ENCODE measurements around the gene MYOG.

DNA sequence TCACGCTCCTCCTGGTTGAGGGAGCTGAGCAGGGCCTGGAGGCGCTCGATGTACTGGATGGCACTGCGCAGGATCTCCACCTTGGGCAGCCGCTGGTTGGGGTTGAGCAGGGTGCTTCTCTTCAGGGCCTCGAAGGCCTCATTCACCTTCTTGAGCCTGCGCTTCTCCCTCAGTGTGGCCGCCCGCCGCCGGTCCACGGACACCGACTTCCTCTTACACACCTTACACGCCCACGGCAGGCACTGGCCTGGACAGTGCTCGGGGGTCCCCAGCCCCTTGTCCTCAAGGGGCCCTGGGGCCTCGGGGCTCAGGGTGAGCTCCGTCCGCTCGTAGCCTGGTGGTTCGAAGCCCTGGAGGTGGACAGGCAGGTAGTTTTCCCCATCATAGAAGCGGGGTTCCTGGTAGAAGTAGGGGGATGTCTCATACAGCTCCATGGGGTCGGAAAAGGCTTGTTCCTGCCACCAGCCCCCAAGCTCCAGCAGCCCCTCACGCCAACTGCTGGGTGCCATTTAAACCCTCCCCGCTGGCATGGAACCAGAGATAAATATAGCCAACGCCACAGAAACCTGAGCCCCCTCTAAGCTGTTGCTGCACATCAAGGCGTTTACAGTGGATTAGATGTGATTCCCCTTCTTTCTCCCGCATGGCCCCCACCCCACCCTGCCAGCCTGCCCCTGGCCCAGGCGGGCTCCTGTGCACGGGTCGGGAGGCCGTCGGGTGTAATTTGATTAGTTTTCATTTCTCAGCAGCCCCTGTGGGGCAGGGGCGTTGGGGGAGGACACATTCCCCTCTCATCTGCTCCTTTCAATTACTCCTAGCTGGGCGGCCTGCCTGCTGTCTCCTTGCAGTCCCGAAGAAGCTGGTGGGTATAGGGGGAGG lies at the start of gene MYOG:
- TF ChIP-seq, protein P1, sequence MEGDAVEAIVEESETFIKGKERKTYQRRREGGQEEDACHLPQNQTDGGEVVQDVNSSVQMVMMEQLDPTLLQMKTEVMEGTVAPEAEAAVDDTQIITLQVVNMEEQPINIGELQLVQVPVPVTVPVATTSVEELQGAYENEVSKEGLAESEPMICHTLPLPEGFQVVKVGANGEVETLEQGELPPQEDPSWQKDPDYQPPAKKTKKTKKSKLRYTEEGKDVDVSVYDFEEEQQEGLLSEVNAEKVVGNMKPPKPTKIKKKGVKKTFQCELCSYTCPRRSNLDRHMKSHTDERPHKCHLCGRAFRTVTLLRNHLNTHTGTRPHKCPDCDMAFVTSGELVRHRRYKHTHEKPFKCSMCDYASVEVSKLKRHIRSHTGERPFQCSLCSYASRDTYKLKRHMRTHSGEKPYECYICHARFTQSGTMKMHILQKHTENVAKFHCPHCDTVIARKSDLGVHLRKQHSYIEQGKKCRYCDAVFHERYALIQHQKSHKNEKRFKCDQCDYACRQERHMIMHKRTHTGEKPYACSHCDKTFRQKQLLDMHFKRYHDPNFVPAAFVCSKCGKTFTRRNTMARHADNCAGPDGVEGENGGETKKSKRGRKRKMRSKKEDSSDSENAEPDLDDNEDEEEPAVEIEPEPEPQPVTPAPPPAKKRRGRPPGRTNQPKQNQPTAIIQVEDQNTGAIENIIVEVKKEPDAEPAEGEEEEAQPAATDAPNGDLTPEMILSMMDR (conservative IDR thresholded peaks at IDR 0.05; ENCODE audit: low read depth, low read length): no peak
- TF ChIP-seq EZH2 (IDR thresholded peaks at IDR 0.05; ENCODE audit: low read length, unreplicated experiment): no peak
